NCI-H510A (cell line): Measurements from ENCODE around the gene NTRK3.
"Not testable (repeated sequence)": the region's sequence is repeated elsewhere in the genome, so short reads cannot be mapped to it uniquely, and the experiment has no call there.

Source experiments
- DNase-seq: peaks from one replicate; lab custom pipeline; 2025; lab: John Stamatoyannopoulos, UW

NTRK3 gene

DNA sequence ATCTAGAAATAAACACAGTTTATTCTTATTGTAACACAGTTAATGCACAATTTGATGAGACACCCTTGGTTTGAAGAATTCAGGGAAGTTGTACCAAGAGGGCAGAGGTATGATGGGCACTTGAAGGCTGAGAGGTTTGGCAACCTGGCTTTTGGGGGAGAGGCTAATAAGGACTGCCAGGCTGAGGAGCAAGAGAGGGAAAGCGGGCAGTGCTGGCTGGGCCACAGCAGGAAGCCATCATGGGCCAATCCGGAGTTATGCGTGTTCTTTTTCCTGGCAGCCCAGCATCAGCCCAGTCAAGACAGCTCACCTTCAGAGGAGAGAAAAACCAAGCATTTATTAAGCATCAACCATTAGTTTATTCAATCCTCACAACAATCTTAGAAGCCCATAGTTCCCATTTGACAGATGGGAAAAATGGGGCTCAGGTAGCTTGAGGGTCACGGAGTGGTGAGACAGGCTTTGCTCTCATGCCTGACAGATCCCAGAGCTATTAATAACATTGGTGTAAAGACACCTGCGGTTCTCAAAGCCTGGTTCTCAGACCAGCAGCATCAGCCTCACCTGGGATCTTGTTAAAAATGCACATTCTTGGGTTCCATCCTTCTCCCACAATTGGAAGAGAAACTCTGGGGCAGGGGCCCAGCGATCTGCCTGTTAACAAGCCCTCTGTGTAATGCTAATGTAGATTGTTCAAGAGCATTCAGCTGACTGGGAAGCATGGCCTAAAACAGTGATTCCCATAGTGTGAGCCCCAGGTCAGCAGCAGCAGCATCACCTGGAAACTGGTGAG lies 183.7 kb downstream of the NTRK3 start:
- no peak for DNase-seq

DNA sequence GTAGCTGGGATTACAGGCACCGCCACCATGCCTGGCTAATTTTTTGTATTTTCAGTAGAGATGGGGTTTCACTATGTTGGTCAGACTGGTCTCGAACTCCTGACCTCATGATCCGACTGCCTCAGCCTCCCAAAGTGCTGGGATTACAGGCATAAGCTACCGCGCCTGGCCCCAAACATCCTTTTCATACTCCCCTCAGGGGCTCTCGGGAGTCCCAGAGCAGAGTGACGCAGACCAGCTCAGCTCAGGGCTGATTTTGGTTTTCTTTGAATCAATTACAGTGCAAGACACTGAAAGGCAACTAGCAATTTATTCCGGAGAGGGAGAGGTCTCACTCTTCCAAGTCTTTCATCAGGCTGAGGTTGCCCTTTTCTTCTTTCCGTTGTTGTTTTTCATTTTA lies 184.4 kb downstream of the NTRK3 start:
- DNase-seq = not testable (repeated sequence)

DNA sequence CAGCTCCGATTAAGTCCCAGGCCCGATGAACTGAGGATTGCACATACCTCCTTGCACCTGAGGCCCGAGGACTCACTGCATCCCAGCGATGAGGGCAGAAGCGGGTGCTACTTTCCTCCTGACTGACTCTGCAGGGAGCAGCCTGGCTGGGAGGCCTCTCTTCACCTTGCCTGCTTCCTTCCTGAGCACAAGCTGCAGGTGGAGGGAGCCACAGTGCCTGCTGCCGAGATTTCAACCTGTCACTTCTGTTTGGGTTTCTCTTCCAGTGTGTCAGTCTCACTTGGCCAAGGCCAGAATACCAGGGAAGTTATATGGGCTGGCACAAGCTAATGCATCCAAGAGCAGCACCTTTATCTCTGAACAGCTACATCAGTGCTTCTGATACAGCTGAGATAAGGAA lies 185.4 kb downstream of the NTRK3 start:
- DNase-seq = no peak

DNA sequence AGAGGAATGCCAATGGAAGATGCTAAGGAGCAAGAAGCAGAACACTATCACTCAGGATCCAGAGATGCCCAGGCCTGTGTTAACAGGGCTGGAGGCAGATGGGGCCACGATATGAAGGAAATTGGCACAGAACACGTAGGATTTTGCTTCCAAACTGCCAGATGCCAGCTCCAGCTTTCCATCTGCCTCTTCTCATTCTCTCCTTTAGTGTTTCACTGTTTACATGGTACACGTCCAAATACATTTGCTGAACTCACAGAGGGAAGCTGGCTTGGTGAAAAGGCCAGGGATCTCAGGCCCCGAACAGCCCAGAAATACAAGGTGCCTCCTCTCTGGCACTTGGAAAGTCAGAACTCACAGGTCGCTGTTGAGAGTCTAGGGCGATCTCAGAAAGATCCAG lies 187.0 kb downstream of the NTRK3 start:
- no peak for DNase-seq

DNA sequence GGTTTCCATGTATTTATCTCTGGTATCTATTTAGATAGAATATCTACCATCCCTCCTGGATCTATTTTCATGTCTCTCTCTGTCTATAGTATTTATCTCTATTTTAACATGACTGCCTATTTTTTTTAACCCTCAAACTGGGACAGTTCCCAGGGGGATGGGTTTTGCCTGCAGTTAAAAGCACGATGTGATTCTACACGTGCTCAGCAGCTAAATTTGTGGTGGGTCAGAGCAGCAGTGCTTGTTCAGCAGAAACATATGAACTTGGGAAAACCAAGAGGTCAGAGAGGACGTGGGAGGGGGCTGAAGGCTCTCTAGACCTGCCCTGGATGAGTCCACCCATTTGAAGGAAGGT lies 189.2 kb downstream of the NTRK3 start:
- no peak for DNase-seq

DNA sequence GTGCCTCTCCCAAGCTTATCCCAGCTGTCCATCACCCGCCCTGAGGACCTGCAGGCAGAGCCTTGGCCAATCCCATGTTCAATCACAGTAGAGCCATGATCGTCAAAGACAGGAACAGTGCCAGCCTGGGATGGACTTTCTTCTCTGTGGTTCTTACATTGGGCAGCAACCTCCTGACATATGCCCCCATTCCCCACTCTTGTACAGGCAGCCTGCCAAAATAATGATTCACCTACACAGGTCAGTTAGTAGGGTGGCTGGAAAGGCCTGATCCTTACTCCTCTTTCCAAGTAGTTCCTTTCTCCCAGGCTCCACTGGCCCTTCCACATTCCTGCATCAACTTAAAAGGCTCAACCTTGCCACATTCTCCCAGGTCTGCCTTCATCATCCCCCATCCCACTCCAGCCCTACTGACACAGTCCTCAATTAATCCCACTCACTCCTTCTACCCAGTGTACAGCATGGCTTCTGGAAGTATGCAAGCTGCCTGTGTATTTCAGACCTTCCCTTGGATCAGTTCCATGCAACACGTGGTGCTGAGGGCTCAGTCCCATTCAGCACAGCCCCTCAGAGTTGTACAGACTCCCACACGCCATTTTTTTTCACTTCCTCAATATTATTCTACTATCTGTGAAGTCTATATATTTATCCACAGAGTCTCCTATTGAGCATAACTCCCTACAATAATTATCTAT lies 189.8 kb downstream of the NTRK3 start:
- DNase-seq = no peak

DNA sequence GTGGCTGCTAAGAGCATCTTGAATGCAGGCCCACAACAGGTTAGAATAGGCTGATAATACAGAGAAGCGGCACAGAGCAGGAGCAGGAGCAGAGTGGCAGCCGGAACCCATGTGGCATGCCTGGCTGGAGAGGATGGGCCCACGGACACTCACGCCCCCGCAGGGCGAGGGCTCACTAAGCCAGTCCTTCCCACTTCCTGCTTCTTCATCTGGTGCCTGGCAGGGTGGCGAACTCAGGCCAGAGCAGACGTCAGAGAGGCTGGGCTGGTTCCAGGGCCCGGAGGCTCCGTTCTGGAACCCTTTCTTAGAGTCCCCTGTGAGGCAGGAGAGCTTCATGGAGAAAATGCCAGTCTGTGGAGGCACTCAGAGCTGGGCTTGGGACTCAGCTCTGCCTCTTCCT lies 195.1 kb downstream of the NTRK3 start:
- no peak for DNase-seq

DNA sequence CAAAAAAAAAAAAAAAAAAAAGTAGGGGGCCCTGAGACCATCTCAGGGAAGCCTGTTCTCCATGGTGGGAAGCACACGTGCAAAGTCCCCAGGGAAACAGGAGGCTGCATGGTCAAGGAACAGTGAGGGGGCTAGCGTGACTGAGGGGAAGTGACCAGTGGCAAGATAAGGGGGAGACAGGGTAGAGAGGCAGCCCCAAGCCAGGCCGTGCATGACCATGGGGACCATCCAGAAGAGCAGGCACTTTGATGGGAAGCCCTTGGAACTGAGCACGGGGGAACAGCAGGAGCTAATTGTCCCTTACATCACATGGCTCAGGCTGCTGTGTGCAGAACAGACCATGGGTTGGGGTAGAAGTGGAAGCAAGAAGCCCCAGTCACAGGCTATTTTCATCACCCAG lies 196.2 kb downstream of the NTRK3 start:
- no peak for DNase-seq

DNA sequence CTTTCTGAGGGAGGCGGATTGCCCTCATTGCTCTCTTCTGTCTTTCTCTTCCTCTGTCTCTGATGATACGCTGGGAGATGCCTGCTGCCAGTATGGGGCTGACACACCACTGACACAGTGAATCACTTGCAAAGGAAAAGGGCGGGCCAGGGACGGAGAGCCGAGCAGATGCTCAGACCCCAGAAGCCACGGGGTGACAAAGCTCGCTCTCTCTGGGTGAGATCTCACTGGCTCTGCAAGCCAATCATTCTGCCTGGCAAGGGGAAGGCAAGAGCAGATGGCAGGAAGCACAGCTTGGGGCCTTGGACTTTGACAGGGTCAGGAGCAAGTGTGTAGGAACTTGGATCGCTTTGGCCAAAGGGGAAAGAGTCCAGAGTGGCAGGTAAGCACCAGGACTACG lies 198.7 kb downstream of the NTRK3 start:
- DNase-seq = no peak

DNA sequence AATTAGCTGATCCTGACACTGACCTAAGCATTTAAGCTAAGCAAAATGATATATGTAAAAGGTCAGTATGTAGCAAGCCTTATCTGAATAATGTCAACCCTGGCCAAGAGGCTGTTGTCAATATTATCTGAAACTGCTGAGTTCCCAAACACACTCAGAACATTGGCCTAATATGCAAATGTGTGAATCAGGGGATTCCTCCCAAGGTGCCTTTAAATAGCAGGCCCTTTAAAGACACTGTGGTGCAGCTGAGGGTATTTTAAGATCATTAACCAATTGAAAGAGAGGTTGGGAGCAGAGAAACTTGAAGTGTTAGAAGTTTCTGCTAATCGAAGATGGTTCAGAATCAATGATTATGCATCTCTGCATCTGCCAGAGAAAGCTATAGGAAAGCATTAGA lies 207.0 kb downstream of the NTRK3 start:
- no peak for DNase-seq

DNA sequence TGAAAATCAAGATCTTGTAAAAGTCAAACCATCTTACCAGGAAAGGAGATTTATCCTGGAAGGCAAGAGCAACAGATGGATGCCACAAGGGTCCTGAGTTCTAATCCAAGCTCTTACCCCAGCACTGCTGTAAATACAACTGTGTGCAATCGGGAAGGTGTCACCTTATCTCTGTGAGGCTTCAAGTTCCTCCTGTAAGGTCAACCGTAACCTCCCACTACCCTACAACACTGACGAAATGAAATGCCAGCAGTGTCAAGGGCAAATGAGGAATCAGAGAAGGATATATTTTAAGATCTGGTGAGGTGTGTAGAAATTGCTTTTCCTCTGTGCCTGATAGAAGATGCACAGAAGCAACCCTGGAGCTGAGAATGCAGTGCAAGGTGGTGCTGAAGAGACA lies 207.8 kb downstream of the NTRK3 start:
- no peak for DNase-seq

DNA sequence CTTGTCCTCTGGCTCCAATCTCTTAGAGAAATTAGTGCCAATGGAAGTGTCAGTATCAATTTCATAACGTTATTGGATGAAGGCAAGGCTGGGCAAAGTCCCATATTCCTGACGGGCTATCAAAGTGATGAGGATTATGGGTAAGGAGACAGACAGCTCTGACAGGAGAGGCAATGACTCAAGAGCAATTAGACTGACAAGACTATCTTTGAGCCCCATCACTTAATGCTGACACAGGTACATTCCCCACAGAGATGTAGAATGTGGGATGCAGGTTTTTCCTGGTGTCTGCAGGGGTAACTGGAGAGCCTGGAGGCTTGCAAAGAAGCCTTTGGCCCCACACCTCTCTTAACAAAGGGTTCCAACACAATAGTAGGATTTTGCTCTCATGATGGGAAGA lies 208.3 kb downstream of the NTRK3 start:
- DNase-seq = no peak

DNA sequence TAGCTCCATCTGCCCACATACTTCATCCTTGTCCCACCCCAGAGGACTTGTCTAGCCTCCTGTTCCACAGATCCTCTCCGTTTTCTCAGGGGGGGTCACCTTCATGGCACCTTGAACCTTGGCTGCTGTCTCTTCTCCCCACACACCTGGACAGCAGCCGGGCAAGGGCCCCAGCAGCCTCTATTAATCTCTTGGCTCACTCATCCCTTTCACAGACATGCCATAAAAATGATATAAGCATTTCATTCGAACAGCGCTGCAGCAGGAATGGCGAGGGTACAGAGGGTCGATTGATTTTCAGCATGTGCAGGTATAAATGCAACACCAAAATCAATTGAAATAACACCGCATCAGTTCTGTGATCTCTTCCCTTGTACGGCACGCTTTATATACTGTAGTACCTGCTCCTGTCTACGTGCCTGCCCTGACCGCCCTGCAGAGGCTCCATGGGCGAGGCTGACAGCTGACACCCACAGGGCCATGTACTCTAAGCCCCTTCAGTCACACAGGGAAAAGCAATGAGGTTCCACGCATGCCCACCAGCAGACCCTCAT lies 209.9 kb downstream of the NTRK3 start:
- DNase-seq = no peak

DNA sequence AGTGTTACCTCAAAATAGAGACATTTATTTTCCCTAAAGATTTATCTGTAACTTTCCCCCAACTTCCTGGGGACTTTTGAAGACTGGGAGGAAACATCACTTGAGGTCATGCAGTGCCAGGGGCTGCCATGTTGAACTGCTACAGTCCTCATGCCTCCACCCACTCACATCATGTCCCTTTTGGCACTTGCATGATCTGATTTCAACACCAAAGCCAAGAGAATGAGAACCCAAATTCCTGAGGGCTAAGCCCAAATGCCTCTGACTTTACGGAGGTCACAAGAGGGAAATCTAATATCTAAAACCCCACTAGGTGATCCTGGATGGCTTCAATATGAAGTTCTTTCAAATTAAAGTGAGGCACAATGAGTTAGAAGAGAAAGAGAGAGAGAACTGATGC lies 213.1 kb downstream of the NTRK3 start:
- no peak for DNase-seq

DNA sequence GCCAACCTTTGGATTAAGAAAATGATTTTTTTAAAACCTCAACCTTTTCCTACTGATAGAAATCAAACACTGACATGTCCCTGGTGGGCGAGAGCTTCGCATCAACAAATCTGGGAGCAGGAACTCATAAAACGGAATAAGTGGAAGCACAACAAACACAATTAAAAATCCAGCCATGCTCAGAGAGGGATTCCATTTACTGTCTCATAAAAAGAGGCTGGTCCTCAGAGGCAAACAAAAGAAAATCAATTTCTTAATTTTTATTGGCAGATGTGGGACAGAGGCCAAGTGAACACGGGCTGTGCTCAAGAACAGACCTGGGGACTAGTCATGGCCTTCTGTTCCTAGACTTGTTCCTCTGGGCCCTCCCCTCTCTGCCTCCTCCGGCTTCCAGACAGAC lies 214.5 kb downstream of the NTRK3 start:
- DNase-seq = no peak

DNA sequence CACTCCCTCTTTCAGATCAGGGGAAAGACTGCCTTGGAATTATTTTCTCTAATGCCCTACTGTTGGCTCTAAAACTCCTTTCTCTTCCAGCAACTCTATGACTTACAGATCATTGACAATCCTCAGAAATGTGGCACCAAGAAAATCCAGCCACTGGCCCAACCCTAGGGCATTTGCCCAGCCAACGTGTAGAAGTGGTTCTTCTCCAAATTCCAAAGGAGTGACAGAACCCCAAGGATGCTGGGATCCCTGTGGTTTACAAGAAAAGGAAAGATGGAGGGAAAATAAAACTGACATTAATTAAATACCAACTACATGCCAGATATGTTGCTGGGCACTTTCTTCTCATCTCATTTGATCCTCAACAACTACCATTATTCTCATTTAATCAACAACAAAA lies 216.0 kb downstream of the NTRK3 start:
- no peak for DNase-seq

DNA sequence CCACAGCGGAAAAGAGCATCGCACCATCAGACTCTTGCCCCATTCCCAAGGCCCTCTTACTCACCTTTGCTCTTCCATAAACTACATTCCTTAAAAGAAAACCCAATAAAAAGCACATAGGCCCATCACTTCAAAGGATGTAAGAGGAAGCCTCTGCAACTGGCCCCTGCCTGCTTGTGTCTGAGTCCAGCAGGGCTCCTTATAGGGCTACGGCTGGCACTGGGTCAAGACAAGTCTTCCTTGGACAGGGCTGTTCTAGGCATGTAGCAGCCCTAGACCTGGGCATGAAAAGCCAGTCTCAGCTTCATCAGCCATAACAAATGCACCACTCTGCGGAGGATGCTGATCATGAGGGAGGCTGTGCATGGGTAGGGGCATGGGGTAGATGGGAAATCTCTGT lies 218.3 kb downstream of the NTRK3 start:
- no peak for DNase-seq

DNA sequence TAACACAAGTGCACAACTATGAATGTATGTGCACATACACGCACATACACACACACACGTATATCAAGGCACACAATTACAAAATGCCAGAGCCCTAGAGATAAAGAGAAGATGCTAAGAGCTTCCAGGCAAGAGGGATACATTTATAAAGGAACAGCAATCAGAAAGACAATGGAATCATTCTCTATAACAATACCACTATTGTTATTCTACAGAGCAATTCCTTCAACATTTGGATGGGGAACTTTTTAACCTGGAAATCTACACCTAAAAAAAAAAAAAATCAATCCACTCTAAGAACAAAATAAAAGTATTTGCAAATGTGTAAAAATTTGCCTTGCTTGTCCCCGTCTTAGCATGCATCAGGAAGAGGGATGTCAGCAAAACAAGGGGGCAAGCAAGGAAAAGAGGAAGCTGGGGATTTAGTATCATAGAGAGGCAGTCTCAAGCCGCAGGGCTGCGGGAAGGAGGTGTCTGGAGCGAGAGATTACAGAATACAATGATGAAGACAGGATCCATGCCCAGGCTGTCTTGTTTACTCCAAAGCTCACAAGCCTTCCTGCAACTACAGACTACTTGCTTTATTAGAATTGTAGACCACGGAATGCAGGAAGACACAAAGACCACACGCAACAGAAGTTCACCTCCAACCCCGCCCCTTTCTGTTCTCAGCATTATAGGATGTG lies 220.2 kb downstream of the NTRK3 start:
- no peak for DNase-seq

DNA sequence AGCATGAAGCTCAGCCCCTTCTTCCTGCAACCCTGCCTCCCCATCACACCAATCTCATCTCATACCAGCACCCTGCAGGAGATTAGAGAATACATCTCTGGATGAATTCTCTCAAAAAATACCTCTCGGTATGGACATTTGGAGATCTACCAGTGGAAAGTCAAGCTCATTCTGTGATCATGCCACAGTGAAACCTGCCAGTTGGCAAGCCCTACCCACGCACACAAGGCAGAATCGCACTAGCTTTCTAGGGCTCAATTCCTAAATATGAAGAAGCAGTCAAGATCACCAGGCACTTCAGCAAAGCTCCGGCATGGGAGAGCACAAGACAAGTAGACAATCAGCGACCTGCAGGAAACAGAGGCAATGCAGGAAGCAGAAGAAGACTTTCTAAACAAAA lies 221.2 kb downstream of the NTRK3 start:
- no peak for DNase-seq

DNA sequence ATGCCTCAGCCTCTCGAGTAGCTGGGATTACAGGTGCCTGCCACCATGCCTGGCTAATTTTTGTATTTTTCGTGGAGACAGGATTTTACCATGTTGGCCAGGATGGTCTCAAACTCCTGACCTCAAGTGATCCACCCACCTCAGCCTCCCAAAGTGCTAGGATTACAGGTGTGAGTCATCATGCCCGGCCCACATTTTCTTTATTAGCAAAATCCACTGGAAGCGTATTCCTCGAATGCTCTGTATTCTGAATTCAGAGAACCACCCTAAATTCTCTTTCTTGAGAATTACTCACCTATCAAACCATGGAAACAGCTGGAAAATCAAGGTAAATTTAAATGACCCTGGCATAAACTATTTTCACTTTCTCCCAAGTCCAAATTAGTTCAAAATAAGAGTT lies 223.1 kb downstream of the NTRK3 start:
- not testable (repeated sequence) for DNase-seq

DNA sequence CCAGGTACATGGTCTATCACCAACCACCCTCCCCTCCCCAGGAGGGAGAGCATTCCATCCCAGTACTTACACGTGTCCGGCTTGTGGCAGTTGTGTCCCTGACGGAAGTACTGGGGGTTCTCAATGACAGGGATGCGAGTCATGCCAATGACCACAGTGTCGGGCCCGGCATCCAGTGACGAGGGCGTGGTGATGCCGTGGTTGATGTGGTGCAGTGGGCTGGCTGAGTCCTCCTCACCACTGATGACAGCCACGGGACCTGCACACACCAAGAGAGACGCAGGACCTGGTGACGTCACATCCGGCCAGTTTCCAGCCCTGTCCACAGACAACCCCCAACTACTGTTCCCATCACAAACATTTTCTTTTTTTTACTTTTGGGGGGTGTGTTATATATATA lies 223.8 kb downstream of the NTRK3 start:
- DNase-seq = no peak

DNA sequence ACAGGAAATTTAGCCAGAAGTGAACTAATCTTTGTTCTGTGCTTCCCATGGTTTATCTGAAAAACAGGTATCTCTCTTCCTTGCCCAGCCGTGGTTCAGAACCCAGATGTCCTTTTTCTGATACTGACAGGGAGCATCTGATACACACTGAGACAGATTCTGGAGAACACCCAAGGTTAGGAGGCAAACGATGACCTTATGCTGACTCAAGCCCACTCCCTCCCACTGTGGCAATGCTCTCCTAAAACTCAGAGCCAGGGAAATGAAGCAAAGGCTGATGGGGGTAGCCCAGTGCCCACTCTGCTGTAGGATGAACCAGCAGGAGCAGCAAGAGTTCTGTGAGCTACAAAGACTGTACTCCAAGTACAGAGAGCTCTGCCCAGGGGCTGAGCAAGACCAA lies 225.1 kb downstream of the NTRK3 start:
- no peak for DNase-seq

DNA sequence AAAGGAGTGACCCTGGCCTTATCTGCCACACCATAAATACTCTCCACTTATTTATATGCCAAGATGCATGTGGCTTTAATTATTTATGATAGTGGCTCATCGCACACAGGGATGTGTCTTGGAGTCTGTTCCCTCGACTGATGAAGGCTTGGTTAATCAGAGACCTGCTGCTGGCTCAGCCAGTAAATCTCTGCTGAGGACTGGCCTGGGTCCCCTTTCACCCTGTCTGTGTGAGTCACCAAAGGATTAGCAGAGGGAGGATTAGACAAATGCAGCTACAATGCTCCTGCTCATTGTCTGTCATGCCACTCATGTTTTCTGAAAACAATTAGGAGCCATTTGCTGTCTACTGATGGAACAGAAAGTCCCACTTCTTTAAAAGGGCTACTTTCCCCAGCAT lies 226.8 kb downstream of the NTRK3 start:
- DNase-seq = no peak
